Transverse colon (tissue), 4 donors: ENCODE data around the gene GRK3. TPM values are rescaled to one million over a fixed set of nuclear protein-coding genes. Genes with fewer than 3 reads are reported as not detected.

Experiments used
- DNase-seq: peaks from one replicate; pipeline ENCODE4 v3.0.0-alpha.2; 2019
- H3K27ac ChIP-seq, 4 donors: fragments of 200-600 bp; sonication (generic); 2 replicates each; pipeline ENCODE4 v1.5.1; 2016 to 2018; ENCODE audit warnings: inconsistent platforms in 4 of 4
- H3K27me3 ChIP-seq: fragments of 200-600 bp; sonication (generic); 2 replicates; pipeline ENCODE4 v1.5.1; 2017; ENCODE audit warnings: inconsistent platforms
- H3K36me3 ChIP-seq, 4 donors: fragments of 200-600 bp; sonication (generic); 2 replicates each; pipeline ENCODE4 v1.5.1; 2017 to 2019; ENCODE audit warnings: inconsistent platforms in 4 of 4
- H3K4me1 ChIP-seq, 4 donors: fragments of 200-600 bp; sonication (generic); 2 replicates each; pipeline ENCODE4 v1.5.1; 2017 to 2020; ENCODE audit warnings: inconsistent platforms in 4 of 4
- H3K4me3 ChIP-seq, 4 donors: fragments of 200-600 bp; sonication (generic); 1 replicate in 1 of 4; 2 replicates in 3 of 4; pipeline versions ENCODE4 v1.5.1 to v1.6.1; 2017 to 2019; ENCODE audit warnings: inconsistent platforms in 4 of 4
- H3K9me3 ChIP-seq, 2 donors: fragments of 200-600 bp; sonication (generic); 2 replicates each; pipeline ENCODE4 v1.5.1; 2017 to 2019; ENCODE audit warnings: inconsistent platforms in 2 of 2
- EP300 ChIP-seq: sonication (generic); formaldehyde crosslinking; IDR thresholded peaks from one replicate; pipeline ENCODE4 v1.6.1; 2017; ENCODE audit warnings: antibody characterized with exemption, low read depth
- POLR2A ChIP-seq: fragments of 450-650 bp; IDR thresholded peaks from one replicate; pipeline ENCODE4 v1.6.1; 2016; ENCODE audit warnings: antibody characterized with exemption, mild to moderate bottlenecking, moderate library complexity
- POLR2AphosphoS5 ChIP-seq, 3 donors: sonication (generic); formaldehyde crosslinking; IDR thresholded peaks; one replicate each; pipeline ENCODE4 v1.6.1; 2016; ENCODE audit warnings: antibody characterized with exemption in 3 of 3
- WGBS, 2 donors: methylation state at CpG; one replicate each; pipeline ENCODE4 v1.1.5; 2018; ENCODE audit warnings: low coverage in 1 of 2; 5-methylcytosine and 5-hydroxymethylcytosine counted together
- in situ Hi-C, 4 donors: fragments of 200-750 bp; cut with MboI; loops; one replicate each; pipeline versions ENCODE4 v1.15.0 to v1.15.1; 2017; ENCODE audit warnings: low sequenced_read_pairs in 3 of 4, low pct_ligation_motif_present in 1 of 4, low pct_unique_long_range_greater_than_20kb in 1 of 4
- intact Hi-C: fragments of 100-400 bp; cut with DNase I; formaldehyde crosslinking; loops from one replicate; pipeline ENCODE4 v1.15.1; 2023; ENCODE audit warnings: low total_unique reads
- total RNA-seq, 4 donors: library from RNA; depleted of rRNA; stranded (reverse); fragments of >200 nt; gene quantifications; one replicate each; pipeline ENCODE4 v1.1.0, GENCODE V29; 2016
- TF ChIP-seq, protein P1 (sequence below), 5 experiments: fragments of 200-600 bp in 3 of 5; fragments of 450-650 bp in 2 of 5; sonication (generic) in 3 of 5; IDR thresholded peaks; 1 replicate in 2 of 5; 2 replicates in 3 of 5; pipeline ENCODE4 v1.5.1; 2016 to 2017; ENCODE audit warnings: antibody characterized with exemption in 5 of 5, inconsistent platforms in 3 of 5, mild to moderate bottlenecking in 2 of 5, moderate library complexity in 1 of 5

Gene GRK3
- total RNA-seq, 4 donors from 2014 or later, result 1.6 to 7.9 (median 4.2) TPM

GRCh38 chr22:25750569-25751173, 186.2 kb downstream of the GRK3 start:
- TF ChIP-seq, protein P1, sequence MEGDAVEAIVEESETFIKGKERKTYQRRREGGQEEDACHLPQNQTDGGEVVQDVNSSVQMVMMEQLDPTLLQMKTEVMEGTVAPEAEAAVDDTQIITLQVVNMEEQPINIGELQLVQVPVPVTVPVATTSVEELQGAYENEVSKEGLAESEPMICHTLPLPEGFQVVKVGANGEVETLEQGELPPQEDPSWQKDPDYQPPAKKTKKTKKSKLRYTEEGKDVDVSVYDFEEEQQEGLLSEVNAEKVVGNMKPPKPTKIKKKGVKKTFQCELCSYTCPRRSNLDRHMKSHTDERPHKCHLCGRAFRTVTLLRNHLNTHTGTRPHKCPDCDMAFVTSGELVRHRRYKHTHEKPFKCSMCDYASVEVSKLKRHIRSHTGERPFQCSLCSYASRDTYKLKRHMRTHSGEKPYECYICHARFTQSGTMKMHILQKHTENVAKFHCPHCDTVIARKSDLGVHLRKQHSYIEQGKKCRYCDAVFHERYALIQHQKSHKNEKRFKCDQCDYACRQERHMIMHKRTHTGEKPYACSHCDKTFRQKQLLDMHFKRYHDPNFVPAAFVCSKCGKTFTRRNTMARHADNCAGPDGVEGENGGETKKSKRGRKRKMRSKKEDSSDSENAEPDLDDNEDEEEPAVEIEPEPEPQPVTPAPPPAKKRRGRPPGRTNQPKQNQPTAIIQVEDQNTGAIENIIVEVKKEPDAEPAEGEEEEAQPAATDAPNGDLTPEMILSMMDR (IDR thresholded peaks at IDR 0.05), result no peak
- TF ChIP-seq POLR2AphosphoS5 (IDR thresholded peaks at IDR 0.05) (no peak), POLR2A (no peak), EP300 (no peak)
- Histone ChIP-seq H3K36me3 (no peaks in the 10 kb centered on the region), H3K4me3 (no peak overlapping the region), H3K4me1 (peaks cover 0 to 18% (median 0%) of the 10 kb centered on the region in 4 donors), H3K27ac (no peak overlapping the region), H3K9me3 (no peaks in the 10 kb centered on the region), H3K27me3 (no peaks in the 10 kb centered on the region)
- WGBS, 2 donors, result 48 to 70% methylated on average over 4 to 6 of the region's 6 CpGs
- no peak for DNase-seq
- in situ Hi-C loops (loop anchor here in 1 of 4 donors (25.0 kb wide), 1 partner anchor 288 kb away; no protein-coding TSS in a partner anchor), intact Hi-C loops (no loop called here)

DNA sequence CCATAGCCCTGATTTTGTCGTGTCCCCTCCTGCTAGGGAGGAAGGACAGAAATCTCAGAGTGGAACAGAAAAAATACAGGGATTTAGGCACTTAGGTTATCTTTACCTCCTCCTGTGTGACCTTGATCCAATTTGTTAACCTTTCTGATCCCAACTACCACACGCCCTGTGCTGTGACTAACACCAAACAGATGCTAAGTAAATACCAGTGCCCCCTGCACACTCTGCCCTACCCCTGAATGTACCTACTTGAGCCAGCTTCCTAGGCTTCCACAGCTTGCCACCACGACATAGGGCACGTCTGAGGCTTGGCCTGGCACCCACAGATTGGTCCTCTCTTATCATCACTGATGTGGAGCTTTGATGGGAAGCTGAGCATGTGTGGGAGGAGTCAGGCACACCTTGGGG, 186.7 kb downstream of the GRK3 start:
- in situ Hi-C loops (loop anchor here in 1 of 4 donors (25.0 kb wide), 1 partner anchor 289 kb away; no protein-coding TSS in a partner anchor), intact Hi-C loops (no loop called here)
- no peaks in the 10 kb centered on the region for H3K9me3 ChIP-seq
- DNase-seq, result no peak
- WGBS, 2 donors, result 62 to 70% methylated on average over 2 to 4 of the region's 4 CpGs
- TF ChIP-seq POLR2AphosphoS5 (IDR thresholded peaks at IDR 0.05) (no peak), POLR2A (no peak), EP300 (no peak)
- TF ChIP-seq, protein P1 (IDR thresholded peaks at IDR 0.05), result no peak
- peaks cover 0 to 18% (median 0%) of the 10 kb centered on the region in 4 donors for H3K4me1 ChIP-seq
- no peak overlapping the region for H3K27ac ChIP-seq
- H3K4me3 ChIP-seq, result no peak overlapping the region
- no peaks in the 10 kb centered on the region for H3K36me3 ChIP-seq
- no peaks in the 10 kb centered on the region for H3K27me3 ChIP-seq

- peaks cover 0 to 13% (median 0%) of the 10 kb centered on the region in 4 donors for H3K4me1 ChIP-seq
- no peak overlapping the region for H3K27ac ChIP-seq
- no peaks in the 10 kb centered on the region for H3K27me3 ChIP-seq
- in situ Hi-C loops, result loop anchor here in 1 of 4 donors (25.0 kb wide), 1 partner anchor 290 kb away; no protein-coding TSS in a partner anchor
- intact Hi-C loops, result no loop called here
- WGBS, 2 donors, result 94% methylated on average over 43 of the region's 48 CpGs; no CpG with 5 or more reads in 1 of the 2 donors
- no peak overlapping the region for H3K4me3 ChIP-seq
- H3K36me3 ChIP-seq, result no peaks in the 10 kb centered on the region
- no peak for DNase-seq
- H3K9me3 ChIP-seq, result no peaks in the 10 kb centered on the region
- TF ChIP-seq EP300 (no peak), POLR2AphosphoS5 (IDR thresholded peaks at IDR 0.05) (no peak), POLR2A (no peak)
- TF ChIP-seq, protein P1 (IDR thresholded peaks at IDR 0.05), result no peak
Measured at GRCh38 chr22:25752615-25753214, 188.2 kb downstream of the GRK3 start.

- no peak for DNase-seq
- H3K27ac ChIP-seq, result no peak overlapping the region
- intact Hi-C loops, result no loop called here
- no peaks in the 10 kb centered on the region for H3K36me3 ChIP-seq
- H3K27me3 ChIP-seq, result no peaks in the 10 kb centered on the region
- no peak overlapping the region for H3K4me3 ChIP-seq
- 87% methylated on average over 14 of the region's 14 CpGs; no CpG with 5 or more reads in 1 of the 2 donors for WGBS, 2 donors
- H3K4me1 ChIP-seq, result peaks cover 0 to 9% (median 0%) of the 10 kb centered on the region in 4 donors
- TF ChIP-seq POLR2A, result no peak
- no peak for TF ChIP-seq EP300
- no peak for TF ChIP-seq POLR2AphosphoS5 (IDR thresholded peaks at IDR 0.05)
- TF ChIP-seq, protein P1 (IDR thresholded peaks at IDR 0.05), result no peak
- in situ Hi-C loops, result loop anchor here in 1 of 4 donors (25.0 kb wide), 1 partner anchor 291 kb away; no protein-coding TSS in a partner anchor
- H3K9me3 ChIP-seq, result no peaks in the 10 kb centered on the region
Measured at GRCh38 chr22:25753252-25753651, 188.8 kb downstream of the GRK3 start.
